Measurements from ENCODE around the gene DENND1A. TPM values are rescaled to one million over a fixed set of nuclear protein-coding genes. Genes with fewer than 3 reads are reported as not detected.
A peak's percentile ranks its signal among the peaks of the same experiment; 100 is the strongest.

DENND1A gene
- total and polyA plus RNA-seq, 2 of the 13 experiments (the other 11 are each of a cell fraction or from before 2014, with no cell fraction given) = 14.8 to 30.1 TPM

DNA sequence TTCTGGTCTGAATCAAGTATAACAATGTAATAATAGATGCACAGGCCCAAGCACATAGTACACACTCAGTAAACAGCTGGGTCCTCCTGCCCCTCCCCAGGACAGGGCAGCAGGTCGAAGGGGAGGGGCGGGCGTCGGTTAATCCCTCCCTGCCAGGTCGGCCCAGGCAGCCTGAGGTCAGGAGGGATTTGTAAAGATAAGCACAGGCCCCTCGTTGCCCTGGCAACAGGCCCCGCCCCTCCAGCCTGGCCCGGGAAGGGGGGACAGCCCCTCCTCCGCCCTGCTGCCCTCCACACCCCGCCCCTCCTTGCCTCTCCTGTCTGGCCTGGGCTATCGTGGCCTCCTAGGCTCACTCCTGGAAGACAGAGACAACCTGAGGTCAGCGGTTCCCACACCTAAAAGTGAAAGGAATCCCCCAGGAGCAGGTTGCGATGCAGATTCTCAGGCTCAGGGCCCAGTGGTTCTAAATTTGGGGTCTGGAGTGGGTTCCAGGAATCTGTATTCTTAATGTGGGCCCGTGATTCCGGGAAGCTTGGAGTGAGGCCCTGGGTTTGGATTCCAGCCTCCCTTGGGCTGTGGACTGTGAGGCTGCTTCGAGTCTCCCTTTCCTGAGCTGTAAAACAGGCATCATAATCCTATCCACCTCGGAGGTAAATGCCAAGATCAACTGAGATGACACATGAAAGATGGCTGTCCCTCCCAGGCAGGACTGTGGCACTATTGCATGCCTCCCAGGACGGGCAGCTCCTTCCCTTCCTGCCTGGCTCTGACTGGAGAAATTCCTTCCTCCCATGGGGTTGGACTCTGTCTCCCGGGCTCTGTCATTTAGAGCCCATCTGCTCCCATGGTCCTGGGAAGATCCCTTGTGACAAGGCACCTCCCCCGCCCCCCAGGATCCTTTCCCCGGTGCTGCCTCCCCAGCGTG is 569.5 kb downstream of the DENND1A start (continued):
- TF ChIP-seq, protein P1, sequence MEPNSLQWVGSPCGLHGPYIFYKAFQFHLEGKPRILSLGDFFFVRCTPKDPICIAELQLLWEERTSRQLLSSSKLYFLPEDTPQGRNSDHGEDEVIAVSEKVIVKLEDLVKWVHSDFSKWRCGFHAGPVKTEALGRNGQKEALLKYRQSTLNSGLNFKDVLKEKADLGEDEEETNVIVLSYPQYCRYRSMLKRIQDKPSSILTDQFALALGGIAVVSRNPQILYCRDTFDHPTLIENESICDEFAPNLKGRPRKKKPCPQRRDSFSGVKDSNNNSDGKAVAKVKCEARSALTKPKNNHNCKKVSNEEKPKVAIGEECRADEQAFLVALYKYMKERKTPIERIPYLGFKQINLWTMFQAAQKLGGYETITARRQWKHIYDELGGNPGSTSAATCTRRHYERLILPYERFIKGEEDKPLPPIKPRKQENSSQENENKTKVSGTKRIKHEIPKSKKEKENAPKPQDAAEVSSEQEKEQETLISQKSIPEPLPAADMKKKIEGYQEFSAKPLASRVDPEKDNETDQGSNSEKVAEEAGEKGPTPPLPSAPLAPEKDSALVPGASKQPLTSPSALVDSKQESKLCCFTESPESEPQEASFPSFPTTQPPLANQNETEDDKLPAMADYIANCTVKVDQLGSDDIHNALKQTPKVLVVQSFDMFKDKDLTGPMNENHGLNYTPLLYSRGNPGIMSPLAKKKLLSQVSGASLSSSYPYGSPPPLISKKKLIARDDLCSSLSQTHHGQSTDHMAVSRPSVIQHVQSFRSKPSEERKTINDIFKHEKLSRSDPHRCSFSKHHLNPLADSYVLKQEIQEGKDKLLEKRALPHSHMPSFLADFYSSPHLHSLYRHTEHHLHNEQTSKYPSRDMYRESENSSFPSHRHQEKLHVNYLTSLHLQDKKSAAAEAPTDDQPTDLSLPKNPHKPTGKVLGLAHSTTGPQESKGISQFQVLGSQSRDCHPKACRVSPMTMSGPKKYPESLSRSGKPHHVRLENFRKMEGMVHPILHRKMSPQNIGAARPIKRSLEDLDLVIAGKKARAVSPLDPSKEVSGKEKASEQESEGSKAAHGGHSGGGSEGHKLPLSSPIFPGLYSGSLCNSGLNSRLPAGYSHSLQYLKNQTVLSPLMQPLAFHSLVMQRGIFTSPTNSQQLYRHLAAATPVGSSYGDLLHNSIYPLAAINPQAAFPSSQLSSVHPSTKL (CRISPR knock-in tag; IDR thresholded peaks at IDR 0.05) = peak; percentile 27
- TF ChIP-seq KLF11 (CRISPR knock-in tag; IDR thresholded peaks at IDR 0.05) = no peak
- 0 out of 2 replicates have a peak, but pooled peaks have one; percentile 13 for TF ChIP-seq ZNF317 (CRISPR knock-in tag; IDR thresholded peaks at IDR 0.05)
- 0 out of 2 replicates have a peak, but pooled peaks have one; percentile 53 for TF ChIP-seq ZBTB7A (CRISPR knock-in tag; IDR thresholded peaks at IDR 0.05)
- TF ChIP-seq, protein P2, sequence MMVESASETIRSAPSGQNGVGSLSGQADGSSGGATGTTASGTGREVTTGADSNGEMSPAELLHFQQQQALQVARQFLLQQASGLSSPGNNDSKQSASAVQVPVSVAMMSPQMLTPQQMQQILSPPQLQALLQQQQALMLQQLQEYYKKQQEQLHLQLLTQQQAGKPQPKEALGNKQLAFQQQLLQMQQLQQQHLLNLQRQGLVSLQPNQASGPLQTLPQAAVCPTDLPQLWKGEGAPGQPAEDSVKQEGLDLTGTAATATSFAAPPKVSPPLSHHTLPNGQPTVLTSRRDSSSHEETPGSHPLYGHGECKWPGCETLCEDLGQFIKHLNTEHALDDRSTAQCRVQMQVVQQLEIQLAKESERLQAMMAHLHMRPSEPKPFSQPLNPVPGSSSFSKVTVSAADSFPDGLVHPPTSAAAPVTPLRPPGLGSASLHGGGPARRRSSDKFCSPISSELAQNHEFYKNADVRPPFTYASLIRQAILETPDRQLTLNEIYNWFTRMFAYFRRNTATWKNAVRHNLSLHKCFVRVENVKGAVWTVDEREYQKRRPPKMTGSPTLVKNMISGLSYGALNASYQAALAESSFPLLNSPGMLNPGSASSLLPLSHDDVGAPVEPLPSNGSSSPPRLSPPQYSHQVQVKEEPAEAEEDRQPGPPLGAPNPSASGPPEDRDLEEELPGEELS (CRISPR knock-in tag; IDR thresholded peaks at IDR 0.05) = peak; percentile 87
- TF ChIP-seq ZFX (CRISPR knock-in tag; IDR thresholded peaks at IDR 0.05; ENCODE audit: low read depth) = peak; percentile 58; the same call in 1 of the 2 replicates
- peak; percentile 70; the same call in 1 of the 2 replicates for TF ChIP-seq MAZ (IDR thresholded peaks at IDR 0.05; ENCODE audit: borderline replicate concordance, low read depth, low read length)
- peak; percentile 44; the same call in 1 of the 2 replicates for TF ChIP-seq MAZ (CRISPR knock-in tag; IDR thresholded peaks at IDR 0.05; ENCODE audit: low read depth)
- TF ChIP-seq MYC (CRISPR knock-in tag; IDR thresholded peaks at IDR 0.05; ENCODE audit: borderline replicate concordance) = 0 out of 2 replicates have a peak, but pooled peaks have one; percentile 16
- TF ChIP-seq RFX3 (CRISPR knock-in tag; IDR thresholded peaks at IDR 0.05) = peak; percentile 95
- TF ChIP-seq KDM2A (CRISPR knock-in tag; IDR thresholded peaks at IDR 0.05; ENCODE audit: borderline replicate concordance, low read depth) = peak; percentile 23; the same call in 1 of the 2 replicates
- no peak for TF ChIP-seq ZNF577 (CRISPR knock-in tag; IDR thresholded peaks at IDR 0.05; ENCODE audit: borderline replicate concordance, low read depth)
- 0 out of 2 replicates have a peak, but pooled peaks have one; percentile 60 for TF ChIP-seq ZNF619 (CRISPR knock-in tag; IDR thresholded peaks at IDR 0.05)
- 0 out of 2 replicates have a peak, but pooled peaks have one; percentile 27 for TF ChIP-seq ZNF441 (CRISPR knock-in tag; IDR thresholded peaks at IDR 0.05; ENCODE audit: borderline replicate concordance)
- TF ChIP-seq NR2F2 (IDR thresholded peaks at IDR 0.05; ENCODE audit: borderline replicate concordance, low read depth) = peak; percentile 79; the same call in 1 of the 2 replicates
- peak; percentile 30 for TF ChIP-seq TEAD3 (CRISPR knock-in tag; optimal IDR thresholded peaks at IDR 0.05; ENCODE audit: borderline replicate concordance)
- 0 out of 2 replicates have a peak, but pooled peaks have one; percentile 17 for TF ChIP-seq MEF2D (CRISPR knock-in tag; IDR thresholded peaks at IDR 0.05)
- TF ChIP-seq, protein P3, sequence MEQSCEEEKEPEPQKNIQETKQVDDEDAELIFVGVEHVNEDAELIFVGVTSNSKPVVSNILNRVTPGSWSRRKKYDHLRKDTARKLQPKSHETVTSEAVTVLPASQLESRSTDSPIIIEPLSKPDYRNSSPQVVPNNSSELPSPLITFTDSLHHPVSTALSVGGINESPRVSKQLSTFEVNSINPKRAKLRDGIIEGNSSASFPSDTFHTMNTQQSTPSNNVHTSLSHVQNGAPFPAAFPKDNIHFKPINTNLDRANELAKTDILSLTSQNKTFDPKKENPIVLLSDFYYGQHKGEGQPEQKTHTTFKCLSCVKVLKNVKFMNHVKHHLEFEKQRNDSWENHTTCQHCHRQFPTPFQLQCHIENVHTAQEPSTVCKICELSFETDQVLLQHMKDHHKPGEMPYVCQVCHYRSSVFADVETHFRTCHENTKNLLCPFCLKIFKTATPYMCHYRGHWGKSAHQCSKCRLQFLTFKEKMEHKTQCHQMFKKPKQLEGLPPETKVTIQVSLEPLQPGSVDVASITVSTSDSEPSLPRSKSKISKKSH (CRISPR knock-in tag; IDR thresholded peaks at IDR 0.05; ENCODE audit: borderline replicate concordance) = 0 out of 2 replicates have a peak, but pooled peaks have one; percentile 60
- TF ChIP-seq LCORL (IDR thresholded peaks at IDR 0.05) = no peak
- peak; percentile 76 for TF ChIP-seq LCORL (CRISPR knock-in tag; IDR thresholded peaks at IDR 0.05)
